ENCODE measurements around the gene ZNF519.
"Not testable (repeated sequence)": the region's sequence is repeated elsewhere in the genome, so short reads cannot be mapped to it uniquely, and the experiment has no call there.

ZNF519 gene

DNA sequence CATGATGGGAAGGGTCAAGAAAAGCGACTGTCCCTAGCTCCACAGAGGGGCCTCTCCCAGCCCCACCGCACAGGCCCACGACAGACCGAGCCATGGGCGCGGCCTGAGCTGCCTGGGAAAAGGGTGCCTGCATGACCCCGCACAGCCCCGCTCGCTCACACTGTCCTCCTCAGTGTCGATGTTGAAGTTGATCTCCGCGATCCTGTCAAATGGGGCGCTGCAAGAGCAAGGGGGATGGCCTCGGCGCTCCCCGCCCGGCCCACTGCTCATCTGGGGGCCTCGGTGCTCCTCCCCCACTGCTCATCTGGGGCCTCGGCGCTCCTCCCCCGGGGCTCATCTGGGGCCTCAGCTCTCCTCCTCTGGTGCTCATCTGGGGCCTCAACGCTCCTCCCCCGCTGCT is 14.5 kb upstream of the ZNF519 start:
- DNase-seq, result not testable (repeated sequence)

DNA sequence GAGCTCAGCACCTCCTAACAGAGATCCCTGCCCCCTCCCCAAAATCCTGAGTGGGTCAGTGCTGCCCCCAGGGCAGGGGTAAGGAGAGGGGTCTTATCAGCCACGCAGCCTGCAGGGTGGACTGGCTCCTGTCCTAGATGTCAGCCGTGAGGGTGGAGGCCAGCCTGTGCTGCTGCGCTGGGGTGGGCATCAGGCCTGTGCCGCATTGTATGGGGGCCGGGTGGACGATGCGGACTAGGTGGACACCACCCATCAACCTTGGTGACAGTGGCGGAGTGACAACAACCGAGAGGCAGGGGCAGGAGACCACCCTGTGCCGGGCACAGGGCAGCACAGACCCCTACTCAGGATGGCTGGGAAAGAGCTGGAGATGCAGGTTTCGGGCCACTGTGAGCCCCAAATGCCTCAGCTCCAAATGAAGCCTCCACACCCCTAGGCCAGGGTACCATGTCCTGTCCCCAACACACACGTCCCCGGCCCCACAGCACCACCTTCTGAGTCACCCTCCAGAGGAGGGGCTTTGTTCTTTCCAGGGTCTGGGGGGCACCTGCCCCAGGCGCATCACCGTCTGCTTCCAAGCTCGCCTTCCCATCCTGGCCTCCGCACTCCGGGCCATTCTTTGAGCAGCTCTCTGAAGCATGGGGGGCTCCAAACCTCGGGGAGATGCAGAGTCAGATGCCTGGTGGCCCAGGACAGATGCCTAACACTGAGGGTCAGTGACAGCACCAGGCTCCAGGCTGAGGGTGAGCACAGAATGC is 13.5 kb upstream of the ZNF519 start:
- not testable (repeated sequence) for DNase-seq

DNA sequence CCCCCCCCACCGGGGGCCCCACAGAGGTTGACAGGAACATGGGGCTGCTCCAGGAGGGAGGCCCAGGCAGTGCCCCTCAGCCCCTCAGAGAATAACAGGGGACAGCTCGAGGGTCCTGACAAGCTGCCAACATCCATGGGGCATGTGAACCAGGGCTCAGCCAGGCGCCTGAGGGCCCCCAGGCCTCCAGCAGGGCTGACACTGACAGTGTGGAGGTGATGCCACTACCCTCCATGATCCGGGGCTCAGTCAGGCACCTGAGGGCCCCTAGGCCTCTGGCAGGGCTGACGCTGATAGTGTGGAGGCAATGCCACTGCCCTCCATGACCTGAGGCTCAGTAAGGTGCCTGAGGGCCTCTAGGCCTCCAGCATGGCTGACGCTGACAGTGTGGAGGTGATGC is 12.8 kb upstream of the ZNF519 start:
- DNase-seq, result not testable (repeated sequence)

DNA sequence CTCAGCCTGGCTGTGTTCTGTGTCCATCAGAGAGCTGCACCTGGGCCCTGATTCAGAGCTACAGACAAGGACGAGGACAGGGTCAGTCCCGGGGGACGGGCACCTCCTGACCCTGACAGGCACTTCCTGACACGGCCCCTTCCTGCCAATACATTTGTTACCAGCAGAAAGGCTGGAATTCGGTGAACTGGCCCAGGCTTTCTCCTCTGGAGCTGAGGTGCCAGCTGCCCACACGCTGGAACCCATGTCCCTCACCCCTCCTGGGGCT is 12.3 kb upstream of the ZNF519 start:
- DNase-seq, result no peak

DNA sequence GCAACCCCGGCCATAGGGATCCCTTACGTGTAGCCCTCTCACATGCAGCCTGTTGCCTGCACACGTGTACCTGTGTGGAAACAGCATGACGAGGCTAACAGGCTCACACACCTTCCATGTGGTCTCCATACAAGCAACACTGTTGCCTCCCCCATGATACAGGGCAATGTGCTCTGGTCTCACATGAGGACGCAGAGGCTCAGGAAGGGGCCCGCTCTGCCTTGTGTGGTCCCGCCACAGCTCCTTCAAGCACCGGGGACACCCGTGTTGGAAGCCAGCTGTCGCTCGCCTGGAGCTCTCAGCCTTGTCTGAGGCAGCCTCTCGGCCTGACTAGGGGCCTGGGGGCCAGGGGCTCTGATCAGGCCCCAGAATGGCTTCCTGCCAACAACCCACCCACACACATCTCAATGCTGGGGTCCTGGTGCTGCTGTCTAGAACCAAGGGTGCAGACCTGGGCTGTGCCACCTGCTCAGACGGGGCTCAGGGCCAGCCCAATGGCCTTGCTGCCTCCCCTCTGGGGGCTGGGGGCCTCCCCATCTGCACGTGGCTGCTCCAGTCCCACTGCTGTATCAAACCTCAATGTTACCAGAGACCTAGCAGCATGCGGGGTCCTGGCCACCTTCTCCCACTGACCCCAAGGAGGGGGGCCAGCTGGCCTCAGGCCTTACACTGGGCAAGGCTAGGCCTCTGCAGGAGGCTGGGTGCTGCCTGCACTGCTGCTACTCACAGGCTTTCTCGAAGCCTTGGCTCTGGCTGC is 11.8 kb upstream of the ZNF519 start:
- DNase-seq, result not testable (repeated sequence)

DNA sequence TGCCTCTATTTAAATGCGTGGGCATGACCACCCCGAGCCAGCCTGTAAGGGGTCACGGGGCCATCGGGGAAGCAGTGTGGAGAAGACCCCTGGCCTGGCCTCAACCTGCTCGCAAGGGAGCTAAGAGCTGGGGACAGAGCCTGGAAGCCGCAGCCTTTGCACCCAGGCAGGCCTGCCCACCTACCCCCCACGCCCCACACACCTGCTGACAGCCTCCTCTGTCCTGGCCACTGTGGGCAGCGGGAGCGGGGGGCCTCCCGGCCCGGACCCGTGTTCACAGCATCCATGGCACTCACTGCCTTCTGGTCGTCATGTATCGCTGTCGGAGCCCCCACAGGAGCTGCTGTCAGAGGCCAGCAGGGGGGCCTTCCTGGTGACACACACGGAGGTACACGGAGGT is 11.2 kb upstream of the ZNF519 start:
- not testable (repeated sequence) for DNase-seq

DNA sequence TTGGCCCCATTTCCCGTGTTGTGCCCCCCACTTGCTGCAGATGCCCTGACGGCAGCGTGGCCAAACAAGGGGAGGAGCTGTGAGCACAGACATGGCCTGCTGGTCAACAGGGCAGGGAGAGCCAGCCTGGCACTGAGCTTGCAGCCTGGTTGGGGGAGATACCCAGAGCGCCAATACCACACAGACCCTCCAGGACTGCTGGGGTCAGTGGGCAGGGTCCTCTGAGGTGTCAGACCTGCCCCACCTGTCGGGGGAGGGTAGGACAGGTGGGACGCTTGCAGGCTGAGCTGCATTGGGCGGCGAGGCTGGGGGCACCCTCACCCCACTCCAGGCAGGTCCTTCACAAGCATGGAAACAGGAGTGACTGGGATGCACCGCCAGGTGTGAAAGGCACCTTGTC is 9.9 kb upstream of the ZNF519 start:
- DNase-seq, result not testable (repeated sequence)

DNA sequence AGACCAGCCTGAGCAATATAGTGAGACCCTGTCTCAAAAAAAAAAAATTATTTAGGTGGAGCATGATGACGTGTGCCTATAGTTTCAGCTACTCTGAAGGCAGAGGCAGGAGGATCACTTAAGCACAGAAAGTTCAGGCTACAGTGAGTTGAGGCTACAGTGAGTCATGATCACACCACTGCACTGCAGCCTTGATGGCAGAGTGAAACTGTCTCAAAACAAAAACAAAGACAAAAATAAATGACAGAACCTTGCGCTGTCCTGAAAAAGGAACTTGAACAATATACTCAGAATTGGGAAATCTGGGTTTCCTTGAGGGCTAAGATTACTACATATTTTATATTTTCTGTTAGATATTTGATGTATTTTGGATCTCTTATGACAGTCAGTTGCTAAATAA is 7.3 kb upstream of the ZNF519 start:
- not testable (repeated sequence) for DNase-seq

DNA sequence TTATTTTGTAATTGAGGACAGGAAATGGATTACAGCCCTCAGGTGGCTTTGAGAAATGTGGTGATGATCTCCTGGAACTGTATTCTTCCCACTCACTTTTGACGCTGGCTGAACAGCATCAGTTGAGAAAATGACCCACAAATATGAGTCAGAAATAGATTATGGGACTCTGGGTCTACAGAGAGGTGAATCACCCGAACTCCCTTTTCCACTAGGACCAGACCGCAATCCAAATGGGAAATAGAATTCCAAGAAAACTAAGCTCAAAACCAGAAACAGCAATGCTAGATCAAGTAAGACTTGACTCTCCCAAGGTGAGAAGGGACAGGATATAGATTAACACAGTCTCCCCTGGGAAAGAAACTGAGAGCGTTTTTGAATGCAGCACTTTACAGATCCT is 5.7 kb upstream of the ZNF519 start:
- not testable (repeated sequence) for DNase-seq

DNA sequence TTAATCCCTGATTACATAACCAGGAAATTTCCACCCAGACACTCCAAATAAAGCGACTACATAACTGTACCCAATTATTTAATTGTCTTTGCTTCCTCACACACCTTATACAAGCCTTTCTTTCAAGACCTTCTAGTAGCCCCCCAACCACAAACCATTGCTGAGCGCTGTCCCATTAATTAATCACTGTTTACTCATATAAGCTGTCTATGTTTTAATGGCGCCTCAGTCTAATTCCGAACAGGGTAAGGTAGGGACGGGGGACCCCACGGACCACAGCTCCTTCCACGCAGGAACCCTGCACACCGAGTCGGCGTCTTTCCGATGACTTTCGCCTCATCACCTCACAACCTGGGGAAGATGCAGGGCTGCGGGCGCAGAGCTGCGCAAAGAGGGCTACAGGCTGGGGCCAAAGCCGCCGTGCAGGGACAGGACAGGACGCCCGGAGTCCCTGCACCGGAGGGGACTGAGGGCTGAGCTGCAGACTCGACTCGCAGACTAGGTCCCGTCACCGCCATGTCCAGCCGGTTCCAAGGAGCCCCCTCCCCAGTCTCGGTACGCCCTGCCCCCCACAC is 452 bp downstream of the ZNF519 start:
- not testable (repeated sequence) for DNase-seq

DNA sequence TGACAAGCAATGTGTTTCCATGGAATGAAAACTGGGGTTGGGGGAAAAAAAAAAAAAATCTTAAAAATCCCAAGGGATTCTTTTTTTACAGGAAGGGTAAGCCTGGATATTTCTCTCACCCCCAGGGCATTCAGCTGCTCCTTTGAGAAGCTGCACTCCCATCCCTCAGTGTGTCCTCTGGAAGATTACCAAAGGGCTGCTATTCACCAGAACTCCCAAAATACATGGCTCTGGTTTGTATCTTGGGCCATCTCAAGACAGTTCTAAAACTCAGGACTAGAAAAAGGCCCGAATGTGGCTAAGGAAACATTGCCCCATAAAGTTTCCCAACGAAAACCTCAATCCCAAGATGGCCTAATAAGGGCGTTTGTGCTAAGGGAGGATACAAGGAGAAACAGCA is 1.4 kb downstream of the ZNF519 start:
- DNase-seq, result not testable (repeated sequence)

DNA sequence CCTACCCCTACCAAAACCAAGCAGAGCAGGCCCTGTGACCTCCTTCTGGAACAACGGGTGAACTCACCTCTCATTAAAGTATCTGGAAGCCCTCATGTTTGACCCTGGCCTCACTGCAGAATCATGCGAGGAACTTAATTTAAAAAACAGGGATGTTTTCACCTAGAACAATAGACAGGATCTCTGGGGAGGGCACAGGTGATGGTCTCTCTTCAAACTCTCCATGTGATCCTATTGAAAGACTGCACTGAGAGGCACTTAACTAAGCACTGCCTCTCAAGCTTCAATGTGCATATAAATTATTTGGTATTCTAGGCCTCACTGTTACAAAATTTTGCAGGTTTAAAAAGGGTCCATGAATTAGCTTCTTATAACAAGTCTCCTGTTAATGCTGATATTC is 7.5 kb downstream of the ZNF519 start:
- no peak for DNase-seq

DNA sequence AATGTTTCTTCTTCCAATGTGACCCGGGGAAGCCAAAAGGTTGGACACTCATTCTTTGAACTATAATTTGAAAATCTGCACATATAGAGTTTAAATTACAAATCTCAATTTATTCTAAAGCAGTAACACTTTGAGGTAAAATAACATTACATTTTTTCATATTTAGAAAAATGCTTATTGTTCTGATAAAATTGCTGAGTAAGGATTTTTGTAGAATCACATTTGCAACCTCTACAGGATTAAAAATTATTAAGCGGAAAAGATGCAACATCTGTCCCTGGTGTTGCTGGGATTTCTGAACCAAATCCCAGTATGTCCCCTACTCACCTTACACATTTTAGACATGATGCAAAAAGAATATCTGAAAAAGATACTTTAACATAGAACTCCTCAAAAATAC is 10.1 kb downstream of the ZNF519 start:
- DNase-seq, result no peak

DNA sequence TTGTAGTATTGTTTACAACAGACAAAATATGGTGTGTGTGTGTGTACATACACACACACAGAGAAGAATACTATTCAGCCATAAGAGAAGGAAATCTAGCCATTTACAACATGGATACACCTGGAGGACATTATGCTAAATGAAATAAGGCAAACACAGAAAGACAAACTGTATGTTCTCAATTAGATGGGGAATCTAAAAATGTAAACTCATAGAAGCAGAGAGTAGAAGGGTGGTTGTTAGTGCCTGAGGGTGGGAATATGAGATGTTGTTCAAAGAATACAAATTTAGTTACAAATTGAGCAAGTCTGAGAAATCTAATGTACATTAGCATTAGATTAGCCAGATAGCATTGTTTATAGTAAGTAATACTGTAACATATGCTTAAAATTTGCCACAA is 11.3 kb downstream of the ZNF519 start:
- DNase-seq, result no peak

DNA sequence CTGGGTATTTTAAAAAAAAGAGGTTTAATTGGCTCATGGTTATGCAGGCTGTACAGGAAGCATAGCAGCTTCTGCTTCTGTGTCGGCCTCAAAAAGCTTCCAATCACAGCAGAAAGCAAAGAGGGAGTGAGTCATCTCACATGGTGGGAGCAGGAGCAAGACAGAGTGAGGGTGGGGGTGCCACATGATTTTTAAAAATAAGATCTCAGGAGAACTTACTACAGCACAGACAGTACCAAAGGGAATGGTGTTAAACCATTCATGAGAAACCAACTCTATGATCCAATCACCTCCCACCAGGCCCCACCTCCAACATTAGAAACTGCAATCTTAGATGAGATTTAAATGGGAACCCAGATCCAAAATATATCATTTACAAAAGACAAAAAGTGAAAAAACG is 14.6 kb downstream of the ZNF519 start:
- DNase-seq, result no peak

DNA sequence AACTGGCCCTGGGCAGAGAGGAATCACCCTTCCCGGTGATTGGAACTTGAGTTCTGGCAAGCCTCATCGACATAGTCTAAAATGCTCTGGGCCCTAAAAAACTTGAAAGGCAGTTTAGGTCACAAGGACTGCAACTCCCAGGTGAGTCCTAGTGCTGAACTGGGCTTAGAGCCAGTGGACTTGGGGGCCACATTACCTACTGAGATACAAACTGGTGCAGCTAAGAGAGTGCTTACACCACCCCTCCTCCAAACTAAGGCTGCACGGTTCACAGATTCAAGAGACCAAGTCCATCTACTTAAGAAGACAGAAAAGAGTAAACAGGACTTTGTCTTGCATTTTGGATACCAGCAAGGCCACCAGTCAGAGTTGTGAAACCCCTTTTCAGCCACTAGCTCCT is 25.3 kb downstream of the ZNF519 start:
- DNase-seq, result no peak

DNA sequence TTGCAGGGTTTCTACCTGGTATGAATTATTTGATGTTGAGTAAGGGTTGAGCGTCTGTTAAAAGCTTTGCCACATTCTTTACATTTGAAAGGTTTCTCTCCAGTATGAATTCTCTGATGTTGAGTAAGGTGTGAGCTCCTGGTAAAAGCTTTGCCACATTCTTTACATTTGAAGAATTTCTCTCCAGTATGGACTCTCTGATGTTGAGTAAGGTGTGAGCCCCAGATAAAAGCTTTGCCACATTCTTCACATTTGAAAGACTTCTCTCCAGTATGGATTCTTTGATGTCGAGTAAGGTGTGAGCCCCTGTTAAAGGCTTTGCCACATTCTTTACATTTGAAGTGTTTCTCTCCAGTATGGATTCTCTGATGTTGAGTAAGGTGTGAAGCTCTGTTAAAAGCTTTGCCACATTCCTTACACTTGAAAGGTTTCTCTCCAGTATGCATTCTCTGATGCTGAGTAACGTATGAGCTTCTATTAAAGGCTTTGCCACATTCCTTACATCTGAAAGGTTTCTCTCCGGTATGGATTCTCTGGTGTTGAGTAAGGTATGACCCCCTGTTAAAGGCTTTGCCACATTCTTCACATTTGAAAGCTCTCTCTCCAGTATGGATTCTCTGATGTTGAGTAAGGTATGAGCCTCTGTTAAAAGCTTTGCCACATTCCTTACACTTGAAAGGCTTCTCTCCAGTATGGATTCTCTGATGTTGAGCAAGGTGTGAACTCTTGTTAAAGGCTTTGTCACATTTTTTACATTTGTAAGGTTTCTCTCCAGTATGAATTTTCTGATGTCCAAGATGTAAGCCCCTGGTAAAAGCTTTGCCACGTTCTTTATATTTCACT is 27.1 kb downstream of the ZNF519 start:
- no peak for DNase-seq

DNA sequence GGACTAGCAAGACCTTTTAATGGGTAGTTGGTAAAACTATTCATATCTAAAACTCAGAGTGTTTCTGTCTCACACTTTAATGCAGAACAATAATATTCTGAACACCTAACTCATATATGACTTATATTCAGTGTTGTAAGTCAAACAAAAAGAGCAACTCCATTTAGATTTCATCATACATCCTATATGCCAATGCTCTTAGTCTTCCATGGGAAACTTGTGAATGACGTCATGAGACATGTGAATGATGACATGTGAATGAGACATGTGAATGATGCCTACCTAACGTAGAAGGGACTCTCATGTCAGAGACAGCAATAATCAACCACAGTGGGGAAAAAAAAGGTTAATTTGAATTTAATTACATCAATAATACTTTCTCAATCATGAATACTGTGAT is 28.0 kb downstream of the ZNF519 start:
- DNase-seq, result no peak

DNA sequence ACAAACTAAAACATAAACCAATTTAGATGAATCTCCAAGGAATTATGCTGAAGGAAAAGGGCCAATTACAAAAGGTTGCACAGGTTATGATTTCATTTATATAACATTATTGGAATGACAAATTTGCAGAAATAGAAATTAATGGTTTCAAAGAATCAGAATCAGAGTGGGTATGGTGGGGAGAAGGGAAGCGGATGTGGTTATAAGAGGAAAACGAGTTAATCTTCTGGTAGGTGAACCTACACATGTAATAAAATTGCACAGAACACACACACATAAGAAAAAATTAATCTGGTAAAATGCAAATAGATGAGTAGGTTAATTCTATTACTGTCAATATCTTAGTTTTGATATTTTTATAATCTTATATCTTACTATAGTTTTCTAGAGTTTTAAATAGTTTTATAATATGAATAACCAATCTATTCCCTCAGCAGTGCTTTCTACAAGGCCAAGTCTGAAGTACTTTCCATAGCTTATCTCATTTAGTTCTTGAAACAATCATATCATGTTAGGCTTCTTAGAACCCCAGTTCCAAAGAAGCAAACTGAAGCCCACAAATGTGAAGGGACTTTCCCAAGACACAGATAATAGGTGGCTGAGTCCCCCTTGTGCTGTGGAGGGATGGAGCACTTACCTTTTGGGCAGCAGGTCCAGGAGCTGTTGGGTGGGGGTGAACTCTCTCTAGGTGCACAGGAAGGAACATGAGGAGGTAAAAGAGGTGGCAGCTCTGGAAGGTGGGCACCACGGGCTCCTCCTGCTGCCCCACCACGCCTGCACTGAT is 31.5 kb downstream of the ZNF519 start:
- no peak for DNase-seq

DNA sequence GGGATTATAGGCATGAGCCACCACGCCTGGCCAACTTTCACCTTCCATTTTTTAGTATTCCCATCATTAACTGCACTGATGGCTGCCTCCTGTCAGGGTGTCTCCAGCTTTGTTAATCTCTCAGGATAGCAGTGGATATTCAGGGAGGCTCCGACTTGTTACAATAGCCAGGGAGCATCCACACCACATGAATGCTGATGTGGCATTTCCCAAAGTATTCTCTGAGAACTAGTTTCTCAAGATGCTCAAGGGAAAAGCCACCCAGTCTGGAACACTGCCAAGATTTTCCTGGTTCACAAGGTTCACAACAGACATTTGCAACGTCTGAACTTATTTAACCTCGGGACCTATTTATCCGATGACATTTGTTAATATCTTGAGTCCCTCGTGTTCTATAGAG is 33.8 kb downstream of the ZNF519 start:
- DNase-seq, result no peak

DNA sequence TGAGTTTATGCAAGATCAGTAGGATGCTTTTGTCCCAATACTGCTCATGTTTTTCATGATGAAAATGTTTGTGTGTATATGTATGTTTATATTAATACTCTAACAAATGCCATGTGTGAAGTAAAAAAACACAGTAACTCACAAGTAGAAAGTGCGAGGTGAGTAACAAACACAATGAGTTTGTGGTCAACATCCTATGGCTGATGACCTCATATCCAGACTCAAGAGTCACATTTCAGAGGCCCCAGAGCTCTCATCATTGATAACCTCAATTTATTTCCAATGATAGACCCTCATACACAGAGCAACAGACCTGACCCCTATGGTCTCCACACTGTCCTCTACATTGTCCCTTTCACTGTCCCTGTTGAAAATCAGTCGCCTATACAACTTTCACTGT is 34.5 kb downstream of the ZNF519 start:
- no peak for DNase-seq

DNA sequence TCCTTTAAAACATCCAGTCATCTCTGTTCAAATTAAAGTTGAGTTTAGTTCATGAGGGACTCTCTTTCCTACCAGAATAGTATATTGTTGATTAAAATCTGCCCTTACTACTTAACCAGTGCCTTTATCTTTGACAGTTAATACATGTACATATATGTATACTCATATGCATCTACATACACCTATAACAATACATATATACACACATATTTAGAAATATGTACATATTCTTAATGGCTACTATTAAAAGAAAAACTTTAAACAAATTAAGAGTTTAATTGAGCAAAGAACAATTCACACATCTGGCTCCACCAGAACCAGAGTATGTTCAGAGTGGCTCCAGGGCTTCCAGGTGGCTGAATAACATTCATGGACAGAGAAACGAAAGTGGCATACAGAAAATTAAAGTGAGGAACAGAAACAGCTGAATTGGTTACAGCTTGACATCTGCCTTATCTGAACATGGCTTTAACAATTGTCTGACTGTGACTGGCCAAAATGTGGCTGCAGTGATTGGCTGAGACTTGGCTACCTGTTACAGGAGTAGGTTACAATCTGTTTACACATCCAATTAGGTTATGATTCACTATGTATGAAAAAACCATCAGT is 38.8 kb downstream of the ZNF519 start:
- DNase-seq, result no peak
